Skeletal muscle satellite cell (primary cell): Measurements from ENCODE around the gene IFFO2.
A peak's percentile ranks its signal among the peaks of the same experiment; 100 is the strongest.

Source experiments
- H3K27me3 ChIP-seq: 2 replicates; pipeline ENCODE4 v1.7.0; 2013; ENCODE audit warnings: low read length; ENCODE audit not compliant: control insufficient read depth, insufficient read depth
- H3K36me3 ChIP-seq: 2 replicates; pipeline ENCODE4 v1.7.0; 2013; ENCODE audit warnings: mild to moderate bottlenecking, control low read depth, low read length; ENCODE audit not compliant: insufficient read depth
- H3K4me1 ChIP-seq: 2 replicates; pipeline ENCODE4 v1.7.0; 2013; ENCODE audit warnings: low read length; ENCODE audit not compliant: control insufficient read depth, insufficient read depth
- H3K4me2 ChIP-seq: 2 replicates; pipeline ENCODE4 v1.7.0; 2013; ENCODE audit warnings: mild to moderate bottlenecking, low read length
- H3K4me3 ChIP-seq: 2 replicates; pipeline ENCODE4 v1.7.0; 2013; ENCODE audit warnings: low read length
- H3K9ac ChIP-seq: 2 replicates; pipeline ENCODE4 v1.7.0; 2013; ENCODE audit warnings: mild to moderate bottlenecking, low read depth, low read length, moderate library complexity
- H3K9me3 ChIP-seq: replicated peaks from 2 replicates; pipeline ENCODE4 v1.7.0; 2013; ENCODE audit warnings: mild to moderate bottlenecking, control low read depth, low read length

IFFO2 gene

GRCh38 chr1:18940303-18941020 is 16.0 kb downstream of the IFFO2 start:
- Histone ChIP-seq H3K27me3 (no peaks in the 10 kb centered on the region), H3K9ac (peak overlapping the region; percentile 12), H3K4me3 (no peak overlapping the region), H3K4me1 (peaks cover 56% of the 10 kb centered on the region), H3K4me2 (no peak overlapping the region), H3K36me3 (no peaks in the 10 kb centered on the region), H3K9me3 (no peaks in the 10 kb centered on the region)

- Histone ChIP-seq H3K9ac (no peak overlapping the region), H3K9me3 (no peaks in the 10 kb centered on the region), H3K36me3 (no peaks in the 10 kb centered on the region), H3K4me2 (no peak overlapping the region), H3K27me3 (no peaks in the 10 kb centered on the region), H3K4me3 (no peak overlapping the region), H3K4me1 (peaks cover 48% of the 10 kb centered on the region)
These were observed 16.8 kb downstream of the IFFO2 start for GRCh38 chr1:18939398-18940302.

GRCh38 chr1:18938707-18939070 is 17.8 kb downstream of the IFFO2 start:
- Histone ChIP-seq H3K27me3 (no peaks in the 10 kb centered on the region), H3K9me3 (no peaks in the 10 kb centered on the region), H3K36me3 (no peaks in the 10 kb centered on the region), H3K4me2 (no peak overlapping the region), H3K4me1 (peaks cover 45% of the 10 kb centered on the region), H3K9ac (no peak overlapping the region), H3K4me3 (no peak overlapping the region)

- Histone ChIP-seq H3K4me3 (no peak overlapping the region), H3K27me3 (no peaks in the 10 kb centered on the region), H3K36me3 (no peaks in the 10 kb centered on the region), H3K9ac (no peak overlapping the region), H3K4me2 (no peak overlapping the region), H3K4me1 (peaks cover 45% of the 10 kb centered on the region), H3K9me3 (no peaks in the 10 kb centered on the region)
These were observed 18.3 kb downstream of the IFFO2 start for GRCh38 chr1:18938008-18938706.

GRCh38 chr1:18937539-18937938 is 18.9 kb downstream of the IFFO2 start:
- H3K27me3 ChIP-seq = no peaks in the 10 kb centered on the region
- no peak overlapping the region for H3K4me2 ChIP-seq
- no peaks in the 10 kb centered on the region for H3K36me3 ChIP-seq
- H3K9ac ChIP-seq = no peak overlapping the region
- no peak overlapping the region for H3K4me3 ChIP-seq
- peaks cover 50% of the 10 kb centered on the region for H3K4me1 ChIP-seq
- H3K9me3 ChIP-seq = no peaks in the 10 kb centered on the region

GRCh38 chr1:18936814-18937481 is 19.5 kb downstream of the IFFO2 start:
- H3K4me2 ChIP-seq = no peak overlapping the region
- no peak overlapping the region for H3K9ac ChIP-seq
- H3K4me1 ChIP-seq = peaks cover 44% of the 10 kb centered on the region
- H3K36me3 ChIP-seq = no peaks in the 10 kb centered on the region
- no peak overlapping the region for H3K4me3 ChIP-seq
- no peaks in the 10 kb centered on the region for H3K9me3 ChIP-seq
- no peaks in the 10 kb centered on the region for H3K27me3 ChIP-seq

GRCh38 chr1:18936471-18936813 is 20.0 kb downstream of the IFFO2 start:
- H3K9ac ChIP-seq = no peak overlapping the region
- no peaks in the 10 kb centered on the region for H3K36me3 ChIP-seq
- H3K9me3 ChIP-seq = no peaks in the 10 kb centered on the region
- H3K4me3 ChIP-seq = no peak overlapping the region
- H3K4me2 ChIP-seq = no peak overlapping the region
- H3K4me1 ChIP-seq = peaks cover 39% of the 10 kb centered on the region
- no peaks in the 10 kb centered on the region for H3K27me3 ChIP-seq

- H3K4me2 ChIP-seq = no peak overlapping the region
- no peaks in the 10 kb centered on the region for H3K27me3 ChIP-seq
- no peak overlapping the region for H3K9ac ChIP-seq
- no peak overlapping the region for H3K4me3 ChIP-seq
- H3K4me1 ChIP-seq = peaks cover 28% of the 10 kb centered on the region
- no peaks in the 10 kb centered on the region for H3K36me3 ChIP-seq
- no peaks in the 10 kb centered on the region for H3K9me3 ChIP-seq
These were observed 22.1 kb downstream of the IFFO2 start for GRCh38 chr1:18934205-18935000.

GRCh38 chr1:18932879-18933278 is 23.6 kb downstream of the IFFO2 start:
- Histone ChIP-seq H3K4me3 (no peak overlapping the region), H3K4me1 (peaks cover 29% of the 10 kb centered on the region), H3K9me3 (no peaks in the 10 kb centered on the region), H3K9ac (no peak overlapping the region), H3K36me3 (no peaks in the 10 kb centered on the region), H3K4me2 (no peak overlapping the region), H3K27me3 (no peaks in the 10 kb centered on the region)

GRCh38 chr1:18932387-18932786 is 24.1 kb downstream of the IFFO2 start:
- Histone ChIP-seq H3K9ac (no peak overlapping the region), H3K36me3 (no peaks in the 10 kb centered on the region), H3K9me3 (no peaks in the 10 kb centered on the region), H3K4me1 (peaks cover 33% of the 10 kb centered on the region), H3K27me3 (no peaks in the 10 kb centered on the region), H3K4me2 (no peak overlapping the region), H3K4me3 (no peak overlapping the region)
